ENCODE data around the gene CHST9.

CHST9 gene

DNA sequence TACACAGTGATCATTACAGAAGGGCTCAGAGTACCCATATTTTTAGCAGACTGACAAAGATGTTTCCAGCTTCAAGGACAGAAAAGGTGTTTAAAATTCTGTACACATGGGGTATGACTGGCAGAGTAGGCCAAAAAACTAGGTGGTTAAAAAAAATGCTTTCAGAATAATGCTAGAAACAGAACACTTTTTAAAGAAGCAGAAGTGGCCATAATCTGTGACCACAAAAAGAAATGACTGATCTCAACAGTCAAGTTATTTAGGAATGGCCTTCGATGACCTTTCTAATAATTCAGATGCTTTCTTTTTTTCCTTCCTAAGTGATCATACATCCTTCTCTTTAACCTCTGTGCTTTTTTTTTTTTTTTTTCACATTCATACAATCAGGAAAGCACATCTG, 315.5 kb downstream of the CHST9 start:
- no peak overlapping the region for H3K4me3 ChIP-seq (ENCODE audit: low read depth, low read length)
- TF ChIP-seq, protein P1, sequence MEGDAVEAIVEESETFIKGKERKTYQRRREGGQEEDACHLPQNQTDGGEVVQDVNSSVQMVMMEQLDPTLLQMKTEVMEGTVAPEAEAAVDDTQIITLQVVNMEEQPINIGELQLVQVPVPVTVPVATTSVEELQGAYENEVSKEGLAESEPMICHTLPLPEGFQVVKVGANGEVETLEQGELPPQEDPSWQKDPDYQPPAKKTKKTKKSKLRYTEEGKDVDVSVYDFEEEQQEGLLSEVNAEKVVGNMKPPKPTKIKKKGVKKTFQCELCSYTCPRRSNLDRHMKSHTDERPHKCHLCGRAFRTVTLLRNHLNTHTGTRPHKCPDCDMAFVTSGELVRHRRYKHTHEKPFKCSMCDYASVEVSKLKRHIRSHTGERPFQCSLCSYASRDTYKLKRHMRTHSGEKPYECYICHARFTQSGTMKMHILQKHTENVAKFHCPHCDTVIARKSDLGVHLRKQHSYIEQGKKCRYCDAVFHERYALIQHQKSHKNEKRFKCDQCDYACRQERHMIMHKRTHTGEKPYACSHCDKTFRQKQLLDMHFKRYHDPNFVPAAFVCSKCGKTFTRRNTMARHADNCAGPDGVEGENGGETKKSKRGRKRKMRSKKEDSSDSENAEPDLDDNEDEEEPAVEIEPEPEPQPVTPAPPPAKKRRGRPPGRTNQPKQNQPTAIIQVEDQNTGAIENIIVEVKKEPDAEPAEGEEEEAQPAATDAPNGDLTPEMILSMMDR (IDR thresholded peaks at IDR 0.05; ENCODE audit: low read depth, low read length): no peak

DNA sequence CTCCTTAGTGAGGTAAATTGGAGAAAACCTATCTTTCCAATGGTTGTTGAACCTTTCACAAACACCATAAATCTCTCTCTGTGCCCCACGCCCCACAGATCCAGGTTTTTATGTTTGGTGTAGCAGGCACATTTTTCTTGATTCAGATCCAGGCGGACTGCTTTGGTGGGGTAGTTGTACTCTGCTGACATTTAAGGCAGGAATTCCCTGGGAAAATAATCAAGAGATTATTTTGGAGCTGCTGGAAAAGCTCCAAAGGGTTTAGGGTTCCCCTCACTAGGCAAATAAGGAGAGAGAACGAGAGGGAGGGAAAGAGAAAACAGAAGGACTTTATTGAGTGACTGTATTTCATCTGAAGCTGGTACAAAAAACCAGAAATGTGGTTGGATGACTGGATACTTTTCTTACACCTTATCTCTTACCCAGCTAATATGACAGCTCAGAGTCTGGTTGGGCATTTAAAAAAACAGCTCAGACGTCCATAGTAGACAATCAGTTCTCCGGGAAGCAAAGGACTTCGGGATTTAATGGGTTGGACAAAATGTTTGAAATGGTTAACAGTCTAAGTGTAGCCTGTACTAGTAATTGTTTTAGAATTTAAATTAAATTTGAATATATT, 316.0 kb downstream of the CHST9 start:
- TF ChIP-seq, protein P1 (IDR thresholded peaks at IDR 0.05; ENCODE audit: low read depth, low read length): no peak
- H3K4me3 ChIP-seq (ENCODE audit: low read depth, low read length): no peak overlapping the region

DNA sequence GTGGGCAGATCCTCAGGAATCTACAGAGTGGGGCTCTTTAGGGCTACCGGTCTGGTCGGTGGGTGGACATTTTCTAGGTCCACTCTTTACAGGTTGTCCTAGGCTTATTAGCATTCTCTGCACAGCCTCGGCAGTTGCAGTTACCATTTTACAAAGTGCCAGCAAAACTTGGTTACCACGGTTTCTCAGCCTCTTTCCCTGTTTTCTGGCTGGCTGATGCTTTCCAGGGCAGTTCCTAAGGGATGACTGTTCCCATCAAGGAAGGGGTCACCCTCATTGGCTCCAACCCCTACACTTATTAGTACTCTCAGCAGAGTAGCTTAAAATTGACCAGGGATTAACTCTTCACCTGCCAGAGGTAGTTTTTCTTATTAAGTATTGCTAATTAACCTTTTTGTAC, 317.6 kb downstream of the CHST9 start:
- no peak overlapping the region for H3K4me3 ChIP-seq (ENCODE audit: low read depth, low read length)
- TF ChIP-seq, protein P1 (IDR thresholded peaks at IDR 0.05; ENCODE audit: low read depth, low read length): no peak

DNA sequence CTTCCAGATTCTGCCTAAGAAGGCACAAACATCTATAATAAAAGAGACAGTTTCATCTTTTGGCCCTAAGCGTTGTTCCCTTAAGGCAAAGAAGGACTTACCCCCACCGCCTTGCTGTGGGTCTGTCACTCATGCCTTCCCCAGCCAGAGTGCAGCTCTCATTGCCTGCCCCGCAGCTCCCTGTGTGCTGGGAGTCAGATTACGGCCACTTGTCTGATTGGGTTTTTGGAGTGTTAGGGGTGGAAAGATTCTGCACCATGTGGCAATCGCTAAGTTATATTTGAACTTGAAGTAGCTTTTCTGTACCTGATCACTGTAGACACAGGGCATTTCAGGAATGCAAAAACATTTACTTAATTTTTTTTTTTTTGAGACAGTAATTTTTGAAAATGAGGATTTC, 319.6 kb downstream of the CHST9 start, which contains the start of gene AQP4:
TSS of gene AQP4 (minus strand) at position 151 of the 400 bp plus-strand sequence. CDS start at position 133, 18 bp downstream.
- TF ChIP-seq, protein P1 (IDR thresholded peaks at IDR 0.05; ENCODE audit: low read depth, low read length): no peak
- no peak within 1 kb of the TSS for H3K4me3 ChIP-seq (ENCODE audit: low read depth, low read length)

DNA sequence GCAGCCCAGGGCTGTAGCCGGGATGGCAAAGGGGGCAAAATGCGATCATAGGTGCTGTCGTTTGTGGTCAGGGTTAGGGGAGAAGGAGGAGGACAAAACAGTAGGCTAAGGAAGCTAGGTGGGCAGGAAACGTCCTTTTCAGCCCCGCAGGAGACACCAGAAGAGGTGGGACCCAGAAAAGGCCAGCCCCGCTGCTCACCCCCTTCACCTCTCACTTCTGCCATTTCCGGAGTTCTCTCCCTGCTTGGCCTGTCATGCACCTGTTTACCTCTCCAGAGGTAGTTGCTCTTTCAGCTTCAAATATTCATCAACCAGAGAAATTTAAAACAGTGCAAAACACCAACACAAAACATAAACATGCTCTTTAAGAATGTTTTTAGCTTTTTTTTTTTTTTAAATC, 320.4 kb downstream of the CHST9 start:
- no peak overlapping the region for H3K4me3 ChIP-seq (ENCODE audit: low read depth, low read length)
- TF ChIP-seq, protein P1 (IDR thresholded peaks at IDR 0.05; ENCODE audit: low read depth, low read length): no peak

DNA sequence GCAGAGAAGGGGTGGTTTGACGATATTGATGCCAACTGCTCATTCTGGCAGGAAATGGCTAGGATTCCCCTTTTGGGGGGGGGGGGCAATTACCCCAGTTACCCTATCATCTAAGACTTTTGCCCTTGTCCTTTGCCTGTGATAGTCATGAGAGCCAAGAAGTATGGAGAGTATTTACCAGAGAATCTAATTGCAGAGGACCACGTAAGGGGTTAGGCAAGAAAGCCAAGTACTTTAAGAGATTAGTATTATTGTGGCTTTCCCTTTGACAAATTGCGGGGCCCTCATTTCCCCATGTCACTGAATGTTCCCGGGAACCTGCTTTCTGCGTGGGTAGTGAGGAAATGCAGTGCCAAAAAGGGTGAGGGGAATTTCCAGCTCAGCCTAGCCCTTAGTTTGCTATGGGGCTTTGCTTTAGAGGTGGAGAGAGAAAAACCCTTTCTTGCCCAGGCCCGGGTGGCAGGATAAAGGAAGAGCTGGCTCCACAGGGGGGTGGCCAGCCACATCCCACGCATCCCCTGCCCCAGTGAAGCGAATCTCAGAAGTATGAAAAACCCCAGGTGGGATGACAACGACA, 321.1 kb downstream of the CHST9 start:
- H3K4me3 ChIP-seq (ENCODE audit: low read depth, low read length): no peak overlapping the region
- TF ChIP-seq, protein P1 (IDR thresholded peaks at IDR 0.05; ENCODE audit: low read depth, low read length): no peak

DNA sequence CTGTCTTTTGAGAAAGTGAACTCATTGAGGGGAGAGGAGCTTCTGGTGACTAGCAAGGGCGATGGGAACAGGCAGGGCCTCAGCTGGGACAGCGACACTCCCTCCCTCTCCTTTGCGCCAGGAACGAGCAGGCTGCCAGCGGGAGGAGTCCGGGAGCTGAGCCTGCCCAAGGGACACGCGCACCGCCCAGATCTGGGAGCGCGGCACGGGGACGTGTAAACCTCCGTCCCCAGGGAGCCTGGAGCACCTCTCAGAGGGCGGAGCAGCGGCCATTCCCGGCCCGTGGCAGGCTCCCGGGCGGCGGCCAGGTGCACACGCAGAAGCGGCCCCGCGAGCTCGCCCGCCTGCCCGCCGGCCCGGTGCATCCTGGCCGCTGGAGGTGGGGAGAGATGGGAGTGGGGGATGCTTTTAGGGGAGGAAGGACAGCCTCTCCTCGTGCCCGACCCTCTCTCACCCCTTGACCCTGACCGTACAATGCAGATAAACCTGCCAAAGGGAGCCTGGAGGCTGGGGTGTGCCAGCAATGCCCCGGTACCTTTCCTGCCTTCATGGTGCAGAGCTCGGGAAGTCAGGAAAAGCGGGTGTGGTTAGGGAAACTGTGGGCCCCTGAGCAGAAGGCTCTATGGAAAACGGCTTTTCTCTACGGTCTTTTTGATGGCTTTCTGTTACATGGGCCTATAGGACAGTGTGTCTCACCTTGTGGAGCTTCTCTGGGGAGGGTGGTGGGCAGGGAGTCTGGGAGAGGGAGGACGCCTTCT, 321.8 kb downstream of the CHST9 start:
- H3K4me3 ChIP-seq (ENCODE audit: low read depth, low read length): no peak overlapping the region
- TF ChIP-seq, protein P1 (IDR thresholded peaks at IDR 0.05; ENCODE audit: low read depth, low read length): no peak

Measured in WI38 (cell line).